IPS-18a (cell line): ENCODE results near the gene PACS2.

ENCODE experiments used
- H3K27ac ChIP-seq: one replicate; pipeline ENCODE4 v1.5.1; 2013; ENCODE audit warnings: low read length
- H3K27me3 ChIP-seq: one replicate; pipeline ENCODE4 v1.6.1; 2013; ENCODE audit warnings: mild to moderate bottlenecking, low read length; ENCODE audit not compliant: control insufficient read depth, insufficient read depth
- H3K36me3 ChIP-seq: one replicate; pipeline ENCODE4 v1.6.1; 2013; ENCODE audit warnings: low read depth, low read length; ENCODE audit not compliant: control insufficient read depth
- H3K4me1 ChIP-seq: one replicate; pipeline ENCODE4 v1.6.1; 2013; ENCODE audit warnings: low read depth, low read length; ENCODE audit not compliant: control insufficient read depth
- H3K4me3 ChIP-seq: one replicate; pipeline ENCODE4 v1.5.1; 2013; ENCODE audit warnings: low read length
- H3K9ac ChIP-seq: one replicate; pipeline ENCODE4 v1.6.1; 2013; ENCODE audit warnings: mild to moderate bottlenecking, low read length, moderate library complexity
- H3K9me3 ChIP-seq: one replicate; pipeline ENCODE4 v1.6.1; 2013; ENCODE audit warnings: low read depth, low read length; ENCODE audit not compliant: control insufficient read depth

Gene PACS2

GRCh38 chr14:105381446-105382342 lies 67.1 kb downstream of the PACS2 start:
- no peaks in the 10 kb centered on the region for H3K4me1 ChIP-seq
- H3K27me3 ChIP-seq = no peaks in the 10 kb centered on the region
- H3K9me3 ChIP-seq = no peaks in the 10 kb centered on the region
- H3K4me3 ChIP-seq = no peak overlapping the region
- no peak overlapping the region for H3K9ac ChIP-seq
- no peak overlapping the region for H3K27ac ChIP-seq
- H3K36me3 ChIP-seq = peaks cover 4% of the 10 kb centered on the region

DNA sequence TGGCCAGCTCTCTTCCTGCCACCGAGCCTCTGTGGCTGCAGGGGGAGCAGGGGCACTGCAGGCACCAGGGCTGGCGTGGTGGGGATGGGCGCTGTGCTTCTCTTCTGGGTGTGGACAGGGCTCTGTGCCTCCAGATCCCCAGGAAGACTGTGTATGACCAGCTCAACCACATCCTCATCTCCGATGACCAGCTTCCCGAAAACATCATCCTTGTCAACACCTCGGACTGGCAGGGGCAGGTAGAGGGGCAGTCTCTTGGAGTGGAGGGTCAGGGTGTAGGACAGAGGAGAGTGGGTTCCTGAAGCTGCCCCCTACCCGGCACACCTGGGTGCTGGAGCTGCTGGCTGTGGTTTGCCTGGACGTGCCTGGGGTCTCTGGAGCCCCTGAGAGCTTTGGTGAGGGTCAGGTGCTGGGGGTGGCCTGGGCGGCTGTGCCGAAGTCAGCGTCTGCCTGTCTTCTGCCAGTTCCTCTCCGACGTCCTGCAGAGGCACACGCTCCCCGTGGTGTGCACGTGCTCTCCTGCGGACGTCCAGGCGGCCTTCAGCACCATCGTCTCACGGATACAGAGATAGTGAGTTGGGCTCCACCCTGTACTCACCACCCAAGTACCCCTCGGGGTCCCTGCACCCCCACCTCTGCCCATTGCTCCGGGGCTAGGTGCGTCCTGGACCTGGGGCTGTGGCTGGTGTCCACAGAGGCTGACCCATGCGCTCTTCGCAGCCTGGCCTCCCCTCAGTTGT lies 68.0 kb downstream of the PACS2 start:
- Histone ChIP-seq H3K9me3 (no peaks in the 10 kb centered on the region), H3K27me3 (no peaks in the 10 kb centered on the region), H3K4me3 (no peak overlapping the region), H3K36me3 (peaks cover 4% of the 10 kb centered on the region), H3K9ac (no peak overlapping the region), H3K4me1 (no peaks in the 10 kb centered on the region), H3K27ac (no peak overlapping the region)

- Histone ChIP-seq H3K9ac (no peak overlapping the region), H3K27me3 (no peaks in the 10 kb centered on the region), H3K9me3 (no peaks in the 10 kb centered on the region), H3K4me1 (no peaks in the 10 kb centered on the region), H3K27ac (no peak overlapping the region), H3K36me3 (peaks cover 4% of the 10 kb centered on the region), H3K4me3 (no peak overlapping the region)
Observed at GRCh38 chr14:105383083-105383730, 68.7 kb downstream of the PACS2 start.

GRCh38 chr14:105384041-105384557 lies 69.6 kb downstream of the PACS2 start:
- no peaks in the 10 kb centered on the region for H3K4me1 ChIP-seq
- no peak overlapping the region for H3K27ac ChIP-seq
- H3K4me3 ChIP-seq = no peak overlapping the region
- peaks cover 4% of the 10 kb centered on the region for H3K36me3 ChIP-seq
- H3K9me3 ChIP-seq = no peaks in the 10 kb centered on the region
- no peak overlapping the region for H3K9ac ChIP-seq
- H3K27me3 ChIP-seq = no peaks in the 10 kb centered on the region

GRCh38 chr14:105384605-105385321 lies 70.2 kb downstream of the PACS2 start:
- Histone ChIP-seq H3K27ac (no peak overlapping the region), H3K9ac (no peak overlapping the region), H3K4me1 (no peaks in the 10 kb centered on the region), H3K9me3 (no peaks in the 10 kb centered on the region), H3K36me3 (peaks cover 4% of the 10 kb centered on the region), H3K4me3 (no peak overlapping the region), H3K27me3 (no peaks in the 10 kb centered on the region)

DNA sequence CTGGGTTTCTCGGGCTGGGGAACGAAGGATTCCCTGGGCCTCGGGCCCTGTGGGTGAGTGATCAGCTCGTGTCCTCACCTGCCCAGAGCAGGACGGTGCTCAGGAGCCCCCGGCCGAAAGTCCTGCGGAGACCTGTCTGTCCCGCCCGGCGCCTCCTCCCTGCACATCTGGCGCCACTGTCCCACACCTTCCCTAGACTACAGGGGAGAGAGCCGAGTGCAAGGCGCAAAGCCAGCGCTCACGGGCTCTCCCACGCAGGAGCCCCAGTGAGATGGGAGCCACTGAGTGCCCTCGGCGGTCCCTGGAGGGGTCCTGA lies 70.7 kb downstream of the PACS2 start:
- no peak overlapping the region for H3K4me3 ChIP-seq

DNA sequence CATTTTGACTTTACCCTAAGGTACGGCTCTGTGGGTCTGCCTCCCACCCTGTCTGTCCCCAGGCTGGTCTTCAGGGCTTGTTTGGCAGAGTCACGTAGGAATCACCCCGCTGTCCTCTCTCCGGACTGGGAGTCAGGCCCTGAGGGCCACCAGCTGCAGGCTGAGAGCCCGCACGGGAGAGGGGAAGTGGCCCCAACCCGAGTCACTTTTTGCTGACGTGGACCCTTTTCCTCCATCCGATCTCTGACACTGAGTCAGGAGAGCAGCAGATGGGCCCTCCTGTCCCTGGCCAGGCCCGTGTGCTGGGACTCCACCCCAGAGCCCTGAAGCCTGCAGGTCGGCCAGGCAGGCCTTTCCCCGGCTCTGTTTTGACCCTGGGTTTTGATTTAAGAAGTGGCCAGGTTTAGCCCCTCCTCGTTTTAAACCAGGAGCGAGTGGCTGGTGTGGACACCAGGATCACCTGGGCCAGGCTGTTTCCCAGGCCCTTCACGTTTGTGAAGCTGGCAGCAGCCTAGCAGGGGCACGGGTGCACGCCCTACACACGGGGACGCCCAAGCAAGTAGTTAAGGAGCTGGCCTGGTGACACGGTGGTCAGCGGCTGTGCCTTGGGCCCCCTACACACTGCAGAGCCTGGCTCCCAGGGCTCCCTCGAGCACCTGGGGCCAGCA lies 71.3 kb downstream of the PACS2 start:
- H3K4me3 ChIP-seq = no peak overlapping the region
- no peak overlapping the region for H3K9ac ChIP-seq
- no peaks in the 10 kb centered on the region for H3K27me3 ChIP-seq
- H3K36me3 ChIP-seq = peaks cover 4% of the 10 kb centered on the region
- H3K9me3 ChIP-seq = no peaks in the 10 kb centered on the region
- no peaks in the 10 kb centered on the region for H3K4me1 ChIP-seq
- no peak overlapping the region for H3K27ac ChIP-seq

More for the DNA sequence above, 70.7 kb downstream of the PACS2 start:
- Histone ChIP-seq H3K9me3 (no peaks in the 10 kb centered on the region), H3K27ac (no peak overlapping the region), H3K27me3 (no peaks in the 10 kb centered on the region), H3K9ac (no peak overlapping the region), H3K36me3 (peaks cover 4% of the 10 kb centered on the region), H3K4me1 (no peaks in the 10 kb centered on the region)

GRCh38 chr14:105386581-105387529 lies 72.3 kb downstream of the PACS2 start:
- Histone ChIP-seq H3K4me3 (no peak overlapping the region), H3K9ac (no peak overlapping the region), H3K9me3 (no peaks in the 10 kb centered on the region), H3K4me1 (no peaks in the 10 kb centered on the region), H3K36me3 (peaks cover 4% of the 10 kb centered on the region), H3K27ac (no peak overlapping the region), H3K27me3 (no peaks in the 10 kb centered on the region)

- no peak overlapping the region for H3K9ac ChIP-seq
- no peak overlapping the region for H3K4me3 ChIP-seq
- H3K4me1 ChIP-seq = no peaks in the 10 kb centered on the region
- H3K27ac ChIP-seq = no peak overlapping the region
- H3K9me3 ChIP-seq = no peaks in the 10 kb centered on the region
- H3K36me3 ChIP-seq = peaks cover 4% of the 10 kb centered on the region
- H3K27me3 ChIP-seq = no peaks in the 10 kb centered on the region
Observed at GRCh38 chr14:105387530-105387922, 73.0 kb downstream of the PACS2 start.
